ENCODE results near the gene GALR3. TPM values are rescaled to one million over a fixed set of nuclear protein-coding genes. Genes with fewer than 3 reads are reported as not detected.

GALR3 gene
- total RNA-seq: under 1 TPM in 1 of 2 donors, not detected in 1; 0.85 TPM

- no peak for DNase-seq (ENCODE audit: low spot score)
- Histone ChIP-seq H3K36me3 (no peaks in the 10 kb centered on the region), H3K4me1 (replicated peaks) (peaks cover 5% of the 10 kb centered on the region), H3K9me3 (no peaks in the 10 kb centered on the region), H3K4me3 (no peak within 1 kb of the TSS), H3K27ac (no peak within 1 kb of the TSS), H3K27me3 (replicated peaks; ENCODE audit: insufficient read depth) (no peaks in the 10 kb centered on the region)
- 75% methylated on average over 18 of the region's 21 CpGs for WGBS
- intact Hi-C loops (cut with DNase I): no loop called here
- no peak for TF ChIP-seq POLR2A (IDR thresholded peaks at IDR 0.05)
These were observed at the start of gene GALR3 for GRCh38 chr22:37823134-37823985. TSS of gene GALR3 (plus strand) at chr22:37823382. CDS start at chr22:37823407, 25 bp downstream.

- no peak overlapping the region for H3K4me3 ChIP-seq
- intact Hi-C loops (cut with DNase I): no loop called here
- no peaks in the 10 kb centered on the region for H3K9me3 ChIP-seq
- H3K27ac ChIP-seq: no peak overlapping the region
- H3K4me1 ChIP-seq (replicated peaks): peaks cover 4% of the 10 kb centered on the region
- no peak for DNase-seq (ENCODE audit: low spot score)
- H3K27me3 ChIP-seq (replicated peaks; ENCODE audit: insufficient read depth): no peaks in the 10 kb centered on the region
- 79% methylated on average over 3 of the region's 3 CpGs for WGBS
- no peak for TF ChIP-seq CTCF (IDR thresholded peaks at IDR 0.05)
- peaks cover 0 to 19% of the 10 kb centered on the region in 2 donors for H3K36me3 ChIP-seq
These were observed 48.5 kb upstream of the GALR3 start for GRCh38 chr22:37774728-37775127.

GRCh38 chr22:37775785-37776638 is 47.2 kb upstream of the GALR3 start:
- Histone ChIP-seq H3K27ac (peak overlapping the region; percentile 55 to 72), H3K4me1 (replicated peaks) (peaks cover 4% of the 10 kb centered on the region), H3K9me3 (no peaks in the 10 kb centered on the region), H3K36me3 (peaks cover 0 to 19% of the 10 kb centered on the region in 2 donors), H3K27me3 (replicated peaks; ENCODE audit: insufficient read depth) (no peaks in the 10 kb centered on the region), H3K4me3 (no peak overlapping the region)
- no peak for DNase-seq (ENCODE audit: low spot score)
- no peak for TF ChIP-seq POLR2AphosphoS5 (IDR thresholded peaks at IDR 0.05)
- no peak for TF ChIP-seq CTCF (IDR thresholded peaks at IDR 0.05)
- no peak for TF ChIP-seq POLR2A (IDR thresholded peaks at IDR 0.05)
- WGBS: 77% methylated on average over 17 of the region's 17 CpGs
- intact Hi-C loops (cut with DNase I): no loop called here

- no peak for DNase-seq (ENCODE audit: low spot score)
- H3K4me3 ChIP-seq: no peak overlapping the region
- peaks cover 4% of the 10 kb centered on the region for H3K4me1 ChIP-seq (replicated peaks)
- H3K9me3 ChIP-seq: no peaks in the 10 kb centered on the region
- H3K36me3 ChIP-seq: peaks cover 0 to 19% of the 10 kb centered on the region in 2 donors
- 49% methylated on average over 10 of the region's 10 CpGs for WGBS
- TF ChIP-seq POLR2AphosphoS5 (IDR thresholded peaks at IDR 0.05) (no peak), CTCF (IDR thresholded peaks at IDR 0.05) (no peak), POLR2A (IDR thresholded peaks at IDR 0.05) (no peak)
- no peaks in the 10 kb centered on the region for H3K27me3 ChIP-seq (replicated peaks; ENCODE audit: insufficient read depth)
- peak overlapping the region; percentile 55 to 72 for H3K27ac ChIP-seq
- intact Hi-C loops (cut with DNase I): no loop called here
These were observed 46.6 kb upstream of the GALR3 start for GRCh38 chr22:37776639-37777005.

- WGBS: 27% methylated on average over 11 of the region's 11 CpGs
- intact Hi-C loops (cut with DNase I): no loop called here
- DNase-seq (ENCODE audit: low spot score): peak; percentile 90
These were observed 46.0 kb upstream of the GALR3 start for GRCh38 chr22:37777122-37777687.

More at GRCh38 chr22:37777122-37777687, 46.0 kb upstream of the GALR3 start:
- Histone ChIP-seq H3K27me3 (replicated peaks; ENCODE audit: insufficient read depth) (no peaks in the 10 kb centered on the region), H3K4me3 (no peak overlapping the region), H3K36me3 (peaks cover 0 to 15% of the 10 kb centered on the region in 2 donors), H3K27ac (peak overlapping the region; percentile 55 to 72), H3K4me1 (replicated peaks) (peaks cover 4% of the 10 kb centered on the region), H3K9me3 (no peaks in the 10 kb centered on the region)
- TF ChIP-seq CTCF (IDR thresholded peaks at IDR 0.05) (peak in 1 of 4 experiments; percentile 5), POLR2A (IDR thresholded peaks at IDR 0.05) (no peak), POLR2AphosphoS5 (IDR thresholded peaks at IDR 0.05) (peak; percentile 95)
